NCI-H510A (cell line): ENCODE results near the gene CCDC200.
"Not testable (repeated sequence)": the region's sequence is repeated elsewhere in the genome, so short reads cannot be mapped to it uniquely, and the experiment has no call there.

ENCODE experiments used
- DNase-seq: peaks from one replicate; lab custom pipeline; 2025; lab: John Stamatoyannopoulos, UW

CCDC200 gene

DNA sequence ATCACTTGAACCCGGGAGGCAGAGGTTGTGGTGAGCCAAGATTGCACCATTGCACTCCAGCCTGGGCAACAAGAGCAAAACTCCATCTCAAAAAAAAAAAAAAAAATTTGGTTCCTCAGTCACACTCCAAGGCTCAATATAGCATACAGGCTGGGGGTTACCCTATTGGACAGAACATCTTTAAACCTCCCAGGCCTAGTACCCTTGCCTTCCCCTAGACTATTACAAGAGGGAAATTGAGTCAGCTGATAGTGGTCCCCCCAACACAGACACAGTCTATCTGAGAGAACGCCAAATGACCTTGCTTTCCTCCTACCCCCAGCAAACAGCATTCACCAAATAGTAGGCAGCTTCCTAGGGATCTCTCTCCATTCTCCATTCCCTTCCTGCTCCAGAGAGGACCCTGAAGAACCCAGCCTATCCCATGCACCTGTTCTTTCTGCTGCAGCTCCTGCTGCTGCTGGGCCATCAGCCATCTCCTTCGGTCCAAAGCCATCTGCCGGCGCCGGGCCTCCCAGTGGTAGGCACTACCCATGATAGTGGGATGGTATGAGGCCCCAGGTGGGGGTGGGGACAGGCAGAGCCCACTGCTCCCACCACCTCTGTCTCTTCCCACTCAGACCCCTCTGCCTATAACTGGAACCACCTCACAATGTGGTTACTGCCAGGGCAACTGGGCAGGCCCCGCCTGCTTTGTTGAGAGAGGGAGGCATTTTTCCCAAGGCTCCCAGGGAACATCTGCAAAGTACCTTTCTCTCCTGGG, at the start of gene CCDC200:
CCDC200 (minus strand) TSS at position 604 of the 763 bp plus-strand sequence; CDS start at position 535, 69 bp downstream.
- DNase-seq = not testable (repeated sequence)

DNA sequence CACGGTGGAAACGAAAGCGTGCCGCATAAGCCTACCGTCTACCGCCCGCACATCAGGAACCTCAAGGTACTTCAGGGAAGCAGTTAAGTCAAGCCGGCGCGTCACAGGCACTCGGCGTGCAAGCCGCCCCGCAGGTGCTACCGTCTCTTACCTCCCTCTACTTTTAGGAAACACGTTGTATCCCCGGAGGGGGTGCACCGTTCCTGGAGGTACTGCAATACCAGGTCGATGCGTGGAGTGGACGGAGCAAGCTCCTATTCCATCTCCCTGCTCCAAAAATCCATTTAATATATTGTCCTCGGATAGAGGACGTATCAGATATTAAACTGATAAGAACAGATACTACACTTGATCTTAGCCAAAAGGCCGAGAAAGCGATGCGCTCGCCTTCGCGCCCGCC, 44.5 kb upstream of the CCDC200 start:
- not testable (repeated sequence) for DNase-seq

DNA sequence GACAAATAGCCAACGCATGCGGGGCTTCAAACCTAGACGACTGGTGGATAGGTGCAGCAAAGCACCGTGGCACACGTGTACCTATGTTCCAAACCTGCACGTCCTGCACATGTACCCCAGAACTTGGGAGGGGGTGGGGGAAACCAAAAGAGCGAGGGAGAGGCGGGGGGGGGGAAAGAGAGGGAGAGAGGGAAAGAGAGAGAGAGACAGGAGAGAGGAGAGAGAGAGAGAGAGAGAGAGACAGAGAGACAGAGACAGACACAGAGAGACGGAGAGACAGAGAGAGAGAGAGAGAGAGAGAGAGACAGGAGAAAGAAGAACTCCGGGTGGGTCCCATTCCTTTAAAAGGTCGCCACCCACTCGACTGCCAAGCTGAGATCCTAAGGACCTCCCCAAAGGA, 44.1 kb upstream of the CCDC200 start:
- DNase-seq = not testable (repeated sequence)

DNA sequence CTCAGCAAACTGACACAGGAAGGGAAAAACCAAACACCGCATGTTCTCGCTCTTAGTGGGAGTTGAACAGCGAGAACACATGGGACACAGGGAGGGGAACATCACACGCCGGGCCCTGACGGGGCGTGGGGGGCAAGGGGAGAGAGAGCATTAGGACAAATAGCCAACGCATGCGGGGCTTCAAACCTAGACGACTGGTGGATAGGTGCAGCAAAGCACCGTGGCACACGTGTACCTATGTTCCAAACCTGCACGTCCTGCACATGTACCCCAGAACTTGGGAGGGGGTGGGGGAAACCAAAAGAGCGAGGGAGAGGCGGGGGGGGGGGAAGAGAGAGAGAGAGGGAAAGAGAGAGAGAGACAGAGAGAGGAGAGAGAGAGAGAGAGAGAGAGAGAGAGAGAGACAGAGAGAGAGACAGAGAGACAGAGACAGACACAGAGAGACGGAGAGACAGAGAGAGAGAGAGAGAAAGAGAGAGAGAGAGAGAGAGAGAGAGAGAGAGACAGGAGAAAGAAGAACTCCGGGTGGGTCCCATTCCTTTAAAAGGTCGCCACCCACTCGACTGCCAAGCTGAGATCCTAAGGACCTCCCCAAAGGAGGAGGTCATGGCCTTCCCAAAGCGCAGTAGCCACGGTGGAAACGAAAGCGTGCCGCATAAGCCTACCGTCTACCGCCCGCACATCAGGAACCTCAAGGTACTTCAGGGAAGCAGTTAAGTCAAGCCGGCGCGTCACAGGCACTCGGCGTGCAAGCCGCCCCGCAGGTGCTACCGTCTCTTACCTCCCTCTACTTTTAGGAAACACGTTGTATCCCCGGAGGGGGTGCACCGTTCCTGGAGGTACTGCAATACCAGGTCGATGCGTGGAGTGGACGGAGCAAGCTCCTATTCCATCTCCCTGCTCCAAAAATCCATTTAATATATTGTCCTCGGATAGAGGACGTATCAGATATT, 42.4 kb upstream of the CCDC200 start:
- DNase-seq = not testable (repeated sequence)

DNA sequence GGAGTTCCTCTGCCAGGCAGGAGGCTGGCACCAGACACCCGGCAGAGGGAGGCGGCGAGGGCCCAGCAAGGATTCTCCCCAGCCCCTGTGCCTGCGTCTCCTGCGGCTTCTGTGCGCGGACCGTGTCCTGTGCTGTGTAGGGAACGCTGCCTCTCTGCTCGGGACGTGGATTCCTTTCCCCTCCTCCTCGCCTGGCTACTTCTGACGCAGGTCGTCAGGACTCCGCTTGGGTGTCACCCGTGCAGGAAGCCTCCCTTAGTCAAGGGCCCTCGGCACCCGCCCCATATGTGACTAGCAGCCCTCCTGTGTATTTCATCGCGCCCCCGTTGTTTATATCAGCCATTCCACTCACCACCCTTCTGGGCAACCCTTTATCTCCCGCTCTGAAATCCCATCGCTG, 18.0 kb upstream of the CCDC200 start:
- DNase-seq = not testable (repeated sequence)

DNA sequence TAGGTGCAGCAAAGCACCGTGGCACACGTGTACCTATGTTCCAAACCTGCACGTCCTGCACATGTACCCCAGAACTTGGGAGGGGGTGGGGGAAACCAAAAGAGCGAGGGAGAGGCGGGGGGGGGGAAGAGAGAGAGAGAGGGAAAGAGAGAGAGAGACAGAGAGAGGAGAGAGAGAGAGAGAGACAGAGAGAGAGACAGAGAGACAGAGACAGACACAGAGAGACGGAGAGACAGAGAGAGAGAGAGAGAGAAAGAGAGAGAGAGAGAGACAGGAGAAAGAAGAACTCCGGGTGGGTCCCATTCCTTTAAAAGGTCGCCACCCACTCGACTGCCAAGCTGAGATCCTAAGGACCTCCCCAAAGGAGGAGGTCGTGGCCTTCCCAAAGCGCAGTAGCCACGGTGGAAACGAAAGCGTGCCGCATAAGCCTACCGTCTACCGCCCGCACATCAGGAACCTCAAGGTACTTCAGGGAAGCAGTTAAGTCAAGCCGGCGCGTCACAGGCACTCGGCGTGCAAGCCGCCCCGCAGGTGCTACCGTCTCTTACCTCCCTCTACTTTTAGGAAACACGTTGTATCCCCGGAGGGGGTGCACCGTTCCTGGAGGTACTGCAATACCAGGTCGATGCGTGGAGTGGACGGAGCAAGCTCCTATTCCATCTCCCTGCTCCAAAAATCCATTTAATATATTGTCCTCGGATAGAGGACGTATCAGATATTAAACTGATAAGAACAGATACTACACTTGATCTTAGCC, 12.4 kb upstream of the CCDC200 start:
- not testable (repeated sequence) for DNase-seq

DNA sequence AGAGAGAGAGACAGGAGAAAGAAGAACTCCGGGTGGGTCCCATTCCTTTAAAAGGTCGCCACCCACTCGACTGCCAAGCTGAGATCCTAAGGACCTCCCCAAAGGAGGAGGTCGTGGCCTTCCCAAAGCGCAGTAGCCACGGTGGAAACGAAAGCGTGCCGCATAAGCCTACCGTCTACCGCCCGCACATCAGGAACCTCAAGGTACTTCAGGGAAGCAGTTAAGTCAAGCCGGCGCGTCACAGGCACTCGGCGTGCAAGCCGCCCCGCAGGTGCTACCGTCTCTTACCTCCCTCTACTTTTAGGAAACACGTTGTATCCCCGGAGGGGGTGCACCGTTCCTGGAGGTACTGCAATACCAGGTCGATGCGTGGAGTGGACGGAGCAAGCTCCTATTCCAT, 11.2 kb upstream of the CCDC200 start:
- DNase-seq = not testable (repeated sequence)

DNA sequence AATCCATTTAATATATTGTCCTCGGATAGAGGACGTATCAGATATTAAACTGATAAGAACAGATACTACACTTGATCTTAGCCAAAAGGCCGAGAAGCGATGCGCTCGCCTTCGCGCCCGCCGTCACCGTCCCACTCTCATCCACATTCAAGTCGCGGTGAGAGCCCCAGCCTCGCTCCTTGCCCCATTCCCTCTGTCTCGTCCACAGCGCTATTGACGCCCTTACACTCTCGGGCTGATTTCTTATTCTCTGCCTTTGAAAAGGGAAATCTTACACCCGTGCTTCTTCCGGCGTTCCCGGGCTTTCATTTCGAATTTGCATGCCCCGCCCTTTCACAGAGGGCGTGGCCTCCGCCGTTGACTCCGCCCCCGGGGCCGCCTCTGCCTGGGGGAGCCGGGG, 5.5 kb upstream of the CCDC200 start, which contains the start of gene RNU2-1:
RNU2-1 (minus strand) TSS at position 101 of the 400 bp plus-strand sequence.
- not testable (repeated sequence) for DNase-seq

DNA sequence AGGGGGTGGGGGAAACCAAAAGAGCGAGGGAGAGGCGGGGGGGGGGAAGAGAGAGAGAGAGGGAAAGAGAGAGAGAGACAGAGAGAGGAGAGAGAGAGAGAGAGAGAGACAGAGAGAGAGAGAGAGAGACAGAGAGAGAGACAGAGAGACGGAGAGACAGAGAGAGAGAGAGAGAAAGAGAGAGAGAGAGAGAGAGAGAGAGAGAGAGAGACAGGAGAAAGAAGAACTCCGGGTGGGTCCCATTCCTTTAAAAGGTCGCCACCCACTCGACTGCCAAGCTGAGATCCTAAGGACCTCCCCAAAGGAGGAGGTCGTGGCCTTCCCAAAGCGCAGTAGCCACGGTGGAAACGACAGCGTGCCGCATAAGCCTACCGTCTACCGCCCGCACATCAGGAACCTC, 4.8 kb upstream of the CCDC200 start:
- not testable (repeated sequence) for DNase-seq

DNA sequence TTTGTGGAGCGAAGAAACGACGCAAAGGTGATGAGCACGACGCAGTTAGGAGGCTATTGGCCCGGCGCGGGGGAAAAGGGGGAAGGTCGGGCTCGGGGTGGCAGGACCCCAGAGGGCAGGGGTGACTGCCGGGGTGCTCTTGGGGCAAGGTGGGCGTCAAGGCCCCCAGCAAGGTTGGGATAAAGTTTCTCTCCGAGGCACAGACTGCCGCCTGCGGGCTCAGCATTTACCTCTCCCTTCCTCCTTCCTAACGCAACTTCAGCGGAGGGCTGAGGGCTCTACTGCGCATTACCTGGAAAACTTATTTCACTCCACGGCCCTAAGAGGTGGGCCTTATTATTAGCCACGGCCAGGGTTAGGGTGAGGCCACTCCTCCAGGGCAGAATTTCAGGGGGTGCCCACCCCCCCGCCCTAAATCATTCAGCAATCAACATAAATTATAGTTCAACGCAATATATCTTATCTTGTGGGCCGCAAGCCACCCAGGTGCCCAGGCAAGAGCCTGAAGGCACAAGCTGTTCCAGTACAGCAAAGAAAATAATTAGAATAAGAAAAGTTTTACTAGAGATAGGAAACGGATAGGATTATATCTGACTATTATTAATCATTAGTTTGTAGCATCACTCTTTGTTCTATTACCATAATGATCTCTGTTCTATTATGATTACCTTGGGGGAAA, 3.7 kb upstream of the CCDC200 start:
- DNase-seq = not testable (repeated sequence)

DNA sequence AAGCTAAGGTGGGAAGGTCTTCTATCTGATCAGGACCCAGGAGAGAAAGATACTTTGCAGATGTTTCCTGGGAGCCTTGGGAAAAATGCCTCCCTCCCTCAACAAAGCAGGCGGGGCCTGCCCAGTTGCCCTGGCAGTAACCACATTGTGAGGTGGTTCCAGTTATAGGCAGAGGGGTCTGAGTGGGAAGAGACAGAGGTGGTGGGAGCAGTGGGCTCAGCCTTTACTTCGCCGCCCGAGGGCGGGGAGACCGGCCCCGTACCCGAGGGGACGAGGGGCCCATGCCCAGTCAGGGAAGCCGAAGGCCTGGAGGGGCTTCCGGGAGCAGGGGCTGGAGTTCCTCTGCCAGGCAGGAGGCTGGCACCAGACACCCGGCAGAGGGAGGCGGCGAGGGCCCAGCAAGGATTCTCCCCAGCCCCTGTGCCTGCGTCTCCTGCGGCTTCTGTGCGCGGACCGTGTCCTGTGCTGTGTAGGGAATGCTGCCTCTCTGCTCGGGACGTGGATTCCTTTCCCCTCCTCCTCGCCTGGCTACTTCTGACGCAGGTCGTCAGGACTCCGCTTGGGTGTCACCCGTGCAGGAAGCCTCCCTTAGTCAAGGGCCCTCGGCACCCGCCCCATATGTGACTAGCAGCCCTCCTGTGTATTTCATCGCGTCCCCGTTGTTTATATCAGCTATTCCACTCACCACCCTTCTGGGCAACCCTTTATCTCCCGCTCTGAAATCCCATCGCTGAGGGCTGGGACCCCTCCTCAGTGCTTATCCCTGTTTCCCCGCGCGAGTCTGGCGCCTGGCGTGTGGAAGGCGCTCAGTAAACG, 3.0 kb upstream of the CCDC200 start:
- DNase-seq = not testable (repeated sequence)

DNA sequence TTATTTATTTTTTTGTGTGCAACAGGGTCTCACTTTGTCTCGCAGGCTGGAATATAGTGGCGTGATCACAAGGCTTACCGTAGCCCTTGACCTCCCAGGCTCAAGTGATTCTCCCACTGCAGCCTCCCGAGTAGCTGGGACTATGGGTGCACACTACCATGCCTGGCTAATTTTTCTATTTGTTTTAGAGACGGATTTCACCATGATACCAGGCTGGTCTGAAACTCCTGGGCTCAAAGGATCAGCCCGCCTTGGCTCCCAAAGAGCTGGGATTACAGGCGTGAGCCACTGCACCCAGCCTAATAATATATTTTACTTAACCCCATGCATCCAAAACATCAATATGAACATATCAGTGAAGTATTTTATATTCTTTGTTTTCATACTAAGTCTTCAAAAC, 2.0 kb downstream of the CCDC200 start:
- no peak for DNase-seq

DNA sequence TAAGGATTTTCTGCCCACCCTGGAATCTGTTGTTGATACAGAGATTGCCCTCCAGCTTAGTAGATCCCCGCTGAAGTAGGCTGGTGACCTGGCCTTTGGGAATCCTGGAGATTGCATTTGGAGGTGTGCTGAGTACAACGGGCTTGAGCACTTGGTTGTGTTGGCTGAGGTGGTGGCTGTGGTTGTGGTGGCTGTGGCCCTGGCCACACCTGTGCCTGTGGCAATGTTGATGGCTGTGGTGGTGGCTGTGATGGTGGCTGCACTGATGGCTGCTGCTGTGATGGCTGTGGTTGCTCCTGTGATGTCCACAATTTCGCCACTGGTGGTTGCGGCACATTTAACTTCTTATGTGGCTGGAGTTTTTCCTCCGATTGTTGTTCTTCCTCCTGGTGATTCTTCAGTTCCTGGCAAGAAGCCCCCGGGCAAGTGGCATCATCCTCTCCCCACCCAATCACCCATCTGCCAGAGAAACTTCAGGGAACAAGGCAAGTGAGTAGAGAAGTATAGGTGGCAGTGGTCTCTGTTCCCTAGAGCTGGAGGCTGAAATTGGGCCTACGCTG, 4.2 kb downstream of the CCDC200 start:
- no peak for DNase-seq

DNA sequence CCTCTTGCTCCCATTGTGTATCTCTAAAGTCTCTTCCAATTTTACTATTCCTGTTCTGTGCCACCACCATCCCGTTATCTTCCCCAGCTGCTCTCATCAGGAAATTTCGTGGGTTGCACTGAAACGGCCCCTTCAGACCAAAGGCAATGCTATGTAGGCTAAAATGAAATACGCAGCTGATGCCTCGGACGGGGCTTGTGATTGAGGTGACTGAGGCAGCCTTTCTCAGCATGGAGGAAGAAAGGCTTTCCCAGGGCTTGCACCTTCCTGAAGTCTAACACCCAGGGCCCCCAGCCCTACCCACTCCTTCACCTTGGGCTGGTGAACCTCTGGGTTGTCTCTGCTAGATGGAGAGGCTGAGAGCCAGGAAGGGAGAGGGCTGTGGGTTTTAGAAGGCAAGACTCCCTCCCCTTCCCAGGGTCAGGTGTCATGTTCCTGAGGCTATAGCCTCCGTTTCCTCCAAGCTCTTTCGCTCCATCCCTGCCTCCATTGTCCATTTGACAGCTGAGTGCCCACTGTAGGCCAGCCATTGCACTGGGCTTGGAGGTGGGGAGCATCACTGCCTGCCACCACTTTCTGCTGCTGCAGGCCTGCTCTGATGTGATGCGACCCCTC, 7.8 kb downstream of the CCDC200 start:
- DNase-seq = no peak

DNA sequence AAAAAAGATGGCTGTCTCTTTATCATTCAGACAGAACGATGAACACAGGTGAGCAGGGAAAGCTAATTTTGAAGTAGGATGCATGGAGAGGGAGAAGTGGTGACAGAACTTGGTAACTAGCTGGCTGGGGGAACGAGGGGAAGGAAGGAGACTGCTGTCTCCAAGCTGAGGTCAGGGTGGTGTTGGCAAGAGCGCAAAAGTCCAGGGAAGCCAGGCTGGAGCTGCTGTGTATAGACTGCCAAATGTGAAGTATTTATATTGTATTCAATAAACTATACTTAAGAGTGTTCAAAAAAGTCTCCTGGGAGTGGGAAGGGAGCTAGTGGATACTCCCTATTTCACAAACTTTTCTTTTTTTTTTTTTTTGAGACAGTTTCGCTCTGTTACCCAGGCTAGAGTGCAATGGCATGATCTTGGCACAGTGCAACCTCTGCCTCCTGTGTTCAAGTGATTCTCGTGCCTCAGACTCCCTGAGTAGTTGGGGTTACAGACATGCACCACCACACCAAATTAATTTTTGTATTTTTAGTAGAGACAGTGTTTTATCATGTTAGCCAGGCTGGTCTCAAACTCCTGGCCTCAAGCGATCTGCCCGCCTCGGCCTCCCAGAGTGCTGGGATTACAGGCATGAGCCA, 8.6 kb downstream of the CCDC200 start:
- no peak for DNase-seq

DNA sequence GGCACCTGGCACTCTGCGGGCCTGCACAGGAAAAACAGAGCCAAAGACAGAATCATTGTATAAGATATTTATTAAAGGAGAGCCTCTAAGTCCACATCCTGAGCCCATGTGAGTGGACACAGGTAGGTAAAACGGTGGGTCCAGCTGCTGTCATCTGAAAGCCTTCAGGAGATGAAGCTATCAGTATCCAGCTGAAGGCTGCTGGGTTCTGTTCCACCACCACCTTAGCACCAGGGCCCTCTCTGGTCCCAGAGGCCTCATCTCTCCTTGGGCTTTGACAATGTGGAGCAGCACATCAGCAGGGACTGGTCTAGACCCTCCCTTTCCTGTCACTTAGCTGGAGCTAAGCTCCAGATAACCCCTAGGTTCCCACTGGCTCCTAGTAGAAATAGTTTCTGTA, 9.4 kb downstream of the CCDC200 start:
- no peak for DNase-seq

DNA sequence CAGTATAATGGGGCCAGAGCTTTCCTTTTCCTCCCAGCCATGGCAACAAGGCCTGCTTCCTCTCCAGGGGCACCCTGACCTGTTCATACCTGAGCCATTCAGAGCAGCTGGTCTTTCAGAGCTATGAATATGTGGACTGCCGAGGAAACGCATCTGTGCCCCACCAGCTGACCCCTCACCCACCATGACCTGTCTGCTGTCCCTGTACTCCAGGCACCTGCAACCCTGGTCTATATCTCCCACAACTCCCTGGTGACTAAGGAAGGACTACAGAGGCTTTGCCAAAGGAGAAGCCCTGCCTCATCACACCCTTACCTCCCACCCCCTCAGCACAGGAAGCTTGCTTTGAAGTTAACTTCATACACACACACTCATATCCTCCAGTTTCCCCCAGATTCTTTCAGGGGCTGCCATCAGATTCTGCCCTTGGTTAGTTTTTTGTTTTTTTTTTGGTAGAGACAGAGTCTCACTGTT, 10.8 kb downstream of the CCDC200 start:
- no peak for DNase-seq

DNA sequence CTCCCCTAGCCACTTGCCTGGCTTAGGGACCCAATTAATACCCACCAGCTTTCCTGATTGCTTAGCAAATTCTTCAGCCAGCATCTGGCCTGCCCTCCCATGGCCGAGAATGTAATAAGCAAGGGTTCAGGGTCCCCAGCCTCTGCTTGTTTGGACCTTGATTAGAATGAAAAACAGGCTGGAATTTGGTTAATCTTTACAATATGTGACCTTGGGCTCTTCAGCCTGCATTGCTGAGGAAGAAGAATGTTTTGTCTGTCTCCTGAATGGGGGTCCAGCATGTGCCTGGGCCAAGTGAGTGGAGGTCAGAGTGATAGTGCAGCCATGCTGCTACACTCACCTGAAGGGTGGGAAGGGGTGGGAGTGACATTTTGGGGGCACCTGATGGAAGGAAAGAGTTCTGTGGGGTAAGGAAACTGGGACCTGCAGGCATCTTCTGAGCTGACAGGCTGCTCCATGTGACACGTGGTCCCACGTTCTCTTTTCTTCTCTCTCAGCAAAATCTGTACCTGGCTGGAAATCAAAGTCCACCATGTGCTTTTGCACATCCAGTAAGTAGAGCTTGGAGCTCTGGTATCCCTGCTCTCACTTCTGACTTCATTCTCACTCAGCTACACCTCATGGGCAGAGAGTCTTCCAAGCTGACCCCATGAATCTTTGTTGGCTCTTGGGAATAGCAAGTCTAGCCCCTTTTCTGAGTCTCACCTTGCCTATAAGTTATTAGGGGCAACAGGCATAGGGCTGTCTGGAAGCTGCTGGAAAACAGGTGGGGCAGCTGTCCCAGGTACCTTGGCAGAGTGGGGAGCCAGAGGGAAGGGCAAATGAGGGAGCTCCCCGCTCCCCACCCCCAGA, 11.4 kb downstream of the CCDC200 start:
- no peak for DNase-seq
